CD4-positive, alpha-beta T cell treated with Interleukin-17A for 1 hour (primary cell): ENCODE data around the gene ZDHHC7.

ENCODE experiments used
- DNase-seq: peaks from one replicate; pipeline ENCODE4 v3.0.0-alpha.2; 2020

The ZDHHC7 gene

GRCh38 chr16:85018529-85019236, 7.3 kb upstream of the ZDHHC7 start:
- no peak for DNase-seq

- DNase-seq = no peak
Measured at GRCh38 chr16:85017633-85018032, 6.3 kb upstream of the ZDHHC7 start.

- peak; percentile 14 for DNase-seq
Measured at GRCh38 chr16:85017151-85017550, 5.8 kb upstream of the ZDHHC7 start.

GRCh38 chr16:85015481-85016187, 4.3 kb upstream of the ZDHHC7 start:
- no peak for DNase-seq

GRCh38 chr16:85014311-85014710, 3.0 kb upstream of the ZDHHC7 start:
- DNase-seq = no peak

GRCh38 chr16:85011846-85012284, 530 bp upstream of the ZDHHC7 start:
- no peak for DNase-seq

- no peak for DNase-seq
Measured at GRCh38 chr16:85010446-85010930, 847 bp downstream of the ZDHHC7 start.

GRCh38 chr16:85008271-85008670, 3.1 kb downstream of the ZDHHC7 start:
- DNase-seq = no peak

- no peak for DNase-seq
Measured at GRCh38 chr16:85007496-85008214, 3.7 kb downstream of the ZDHHC7 start.

- no peak for DNase-seq
Measured at GRCh38 chr16:85006639-85007038, 4.7 kb downstream of the ZDHHC7 start.

GRCh38 chr16:85005285-85006069, 5.9 kb downstream of the ZDHHC7 start:
- DNase-seq = no peak

GRCh38 chr16:85004587-85005205, 6.6 kb downstream of the ZDHHC7 start:
- DNase-seq = no peak

GRCh38 chr16:85003725-85004586, 7.4 kb downstream of the ZDHHC7 start:
- DNase-seq = no peak

- DNase-seq = no peak
Measured at GRCh38 chr16:85003076-85003475, 8.3 kb downstream of the ZDHHC7 start.

- no peak for DNase-seq
Measured at GRCh38 chr16:85002608-85003007, 8.7 kb downstream of the ZDHHC7 start.

- DNase-seq = no peak
Measured at GRCh38 chr16:85002099-85002541, 9.2 kb downstream of the ZDHHC7 start.

GRCh38 chr16:84999857-85000480, 11.4 kb downstream of the ZDHHC7 start:
- DNase-seq = no peak

GRCh38 chr16:84999200-84999599, 12.1 kb downstream of the ZDHHC7 start:
- DNase-seq = no peak

GRCh38 chr16:84996365-84996764, 15.0 kb downstream of the ZDHHC7 start:
- DNase-seq = no peak

GRCh38 chr16:84995663-84996062, 15.7 kb downstream of the ZDHHC7 start:
- DNase-seq = peak; percentile 52

GRCh38 chr16:84993926-84994325, 17.4 kb downstream of the ZDHHC7 start:
- no peak for DNase-seq
